A549 treated with GW870086 at 1 μM for 4 hours (cell line): Measurements from ENCODE around the gene PRAMEF7. TPM values are rescaled to one million over a fixed set of nuclear protein-coding genes. Genes with fewer than 3 reads are reported as not detected.

Source experiments
- total RNA-seq: library from RNA; stranded (reverse); fragments of 200-300 nt; extraction: Qiagen RNA extraction; gene quantifications from 5 replicates; pipeline ENCODE4 v1.2.3, GENCODE V29; 2022; ENCODE audit warnings: low read depth

Gene PRAMEF7
- not detected in 5 replicates for total RNA-seq

GRCh38 chr1:12916310-12916709, at the start of gene PRAMEF7:
Gene PRAMEF7, plus strand, starts transcription at chr1:12916610. Its CDS starts 1,083 bp downstream, at chr1:12917693.

GRCh38 chr1:12886101-12886500, 30.3 kb upstream of the PRAMEF7 start, which contains the start of gene PRAMEF4:
Gene PRAMEF4, minus strand, starts transcription at chr1:12886201. Its CDS starts 2,807 bp downstream, at chr1:12883394.

GRCh38 chr1:12898170-12898569, 18.2 kb upstream of the PRAMEF7 start, which contains the start of gene PRAMEF10:
Gene PRAMEF10, minus strand, starts transcription at chr1:12898270. Its CDS starts 2,423 bp downstream, at chr1:12895847.

GRCh38 chr1:12947480-12947879, 31.1 kb downstream of the PRAMEF7 start, which contains the start of gene PRAMEF6:
Gene PRAMEF6, minus strand, starts transcription at chr1:12947580. Its CDS starts 5,062 bp downstream, at chr1:12942518.

Other genes with a start within 250 kb of the PRAMEF7 start
- gene AADACL3, start 200.5 kb upstream of the PRAMEF7 start, total RNA-seq: not detected in 5 replicates
- gene CFAP107, start 170.4 kb upstream of the PRAMEF7 start, total RNA-seq: not detected in 5 replicates
- not detected in 5 replicates for gene PRAMEF12, start 142.9 kb upstream of the PRAMEF7 start, total RNA-seq
- gene PRAMEF1, start 125.2 kb upstream of the PRAMEF7 start, total RNA-seq: not detected in 5 replicates
- gene PRAMEF11, start 85.2 kb upstream of the PRAMEF7 start, total RNA-seq: not detected in 5 replicates
- gene HNRNPCL1, start 67.9 kb upstream of the PRAMEF7 start, total RNA-seq: 0.12 TPM in 1 of 5 replicates, not detected in the others
- gene PRAMEF2, start 59.5 kb upstream of the PRAMEF7 start, total RNA-seq: 0.08 to 0.10 TPM in 2 of 5 replicates, not detected in the others
- gene PRAMEF4, start 30.4 kb upstream of the PRAMEF7 start, total RNA-seq: not detected in 5 replicates
- gene PRAMEF10, start 18.3 kb upstream of the PRAMEF7 start, total RNA-seq: not detected in 5 replicates
- not detected in 5 replicates for gene PRAMEF6, start 31.0 kb downstream of the PRAMEF7 start, total RNA-seq
- not detected in 5 replicates for gene PRAMEF27, start 140.0 kb downstream of the PRAMEF7 start, total RNA-seq
- not detected in 5 replicates for gene HNRNPCL3, start 144.2 kb downstream of the PRAMEF7 start, total RNA-seq
- not detected in 5 replicates for gene PRAMEF25, start 154.2 kb downstream of the PRAMEF7 start, total RNA-seq
- not detected in 5 replicates for gene HNRNPCL2, start 200.2 kb downstream of the PRAMEF7 start, total RNA-seq
- not detected in 5 replicates for gene PRAMEF26, start 239.4 kb downstream of the PRAMEF7 start, total RNA-seq
- not detected in 5 replicates for gene HNRNPCL4, start 249.0 kb downstream of the PRAMEF7 start, total RNA-seq